A673 (cell line): ENCODE data around the gene FKBP5.

Experiments used
- EZH2 ChIP-seq: fragments of 200-600 bp; sonication (generic); IDR thresholded peaks from 2 replicates; pipeline ENCODE4 v1.6.1; 2017; ENCODE audit warnings: borderline replicate concordance, low read depth, mild to moderate bottlenecking, mixed read lengths, antibody characterized with exemption, low read length; ENCODE audit not compliant: poor library complexity, severe bottlenecking
- TF ChIP-seq, protein P1 (sequence below): fragments of 300-800, 200-600 bp; sonication (generic); conservative IDR thresholded peaks from 2 replicates; pipeline ENCODE4 v1.5.1; 2017; ENCODE audit warnings: low read depth, mild to moderate bottlenecking, antibody characterized with exemption, low read length, moderate library complexity, mixed read lengths

DNA sequence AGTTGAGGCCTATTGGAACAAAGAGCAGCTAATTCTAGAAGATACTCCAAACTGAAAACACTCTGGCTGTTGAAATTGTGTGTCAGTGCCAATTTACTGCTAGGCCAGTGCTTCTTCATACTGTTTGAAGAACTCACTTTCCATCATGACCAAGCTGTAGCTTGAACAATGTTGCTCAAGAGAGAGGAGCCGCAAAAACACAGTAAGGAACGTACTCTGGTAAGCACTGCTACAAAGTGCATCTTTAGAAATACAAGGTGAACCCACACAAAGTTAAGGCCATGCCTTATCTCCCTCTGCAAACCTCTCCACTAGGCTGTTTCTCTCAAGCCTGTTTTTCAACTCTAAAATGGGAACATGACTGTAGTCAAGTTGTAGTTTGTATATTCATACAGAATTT, 101.5 kb downstream of the FKBP5 start:
- TF ChIP-seq, protein P1, sequence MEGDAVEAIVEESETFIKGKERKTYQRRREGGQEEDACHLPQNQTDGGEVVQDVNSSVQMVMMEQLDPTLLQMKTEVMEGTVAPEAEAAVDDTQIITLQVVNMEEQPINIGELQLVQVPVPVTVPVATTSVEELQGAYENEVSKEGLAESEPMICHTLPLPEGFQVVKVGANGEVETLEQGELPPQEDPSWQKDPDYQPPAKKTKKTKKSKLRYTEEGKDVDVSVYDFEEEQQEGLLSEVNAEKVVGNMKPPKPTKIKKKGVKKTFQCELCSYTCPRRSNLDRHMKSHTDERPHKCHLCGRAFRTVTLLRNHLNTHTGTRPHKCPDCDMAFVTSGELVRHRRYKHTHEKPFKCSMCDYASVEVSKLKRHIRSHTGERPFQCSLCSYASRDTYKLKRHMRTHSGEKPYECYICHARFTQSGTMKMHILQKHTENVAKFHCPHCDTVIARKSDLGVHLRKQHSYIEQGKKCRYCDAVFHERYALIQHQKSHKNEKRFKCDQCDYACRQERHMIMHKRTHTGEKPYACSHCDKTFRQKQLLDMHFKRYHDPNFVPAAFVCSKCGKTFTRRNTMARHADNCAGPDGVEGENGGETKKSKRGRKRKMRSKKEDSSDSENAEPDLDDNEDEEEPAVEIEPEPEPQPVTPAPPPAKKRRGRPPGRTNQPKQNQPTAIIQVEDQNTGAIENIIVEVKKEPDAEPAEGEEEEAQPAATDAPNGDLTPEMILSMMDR, result no peak
- no peak for TF ChIP-seq EZH2
